GM20431 (cell line): ENCODE measurements around the gene PRRC1.

Source experiments
- in situ Hi-C: fragments of 300-500 bp; cut with MseI, MboI; formaldehyde crosslinking; loops from one replicate; pipeline ENCODE4 v1.15.0; 2020; ENCODE audit warnings: low sequenced_read_pairs; ENCODE audit not compliant: unreplicated experiment

The PRRC1 gene

GRCh38 chr5:127517480-127518318 lies at the start of gene PRRC1:
Gene PRRC1, plus strand, starts transcription at chr5:127517640. Its CDS starts 5,840 bp downstream, at chr5:127523480.
- in situ Hi-C loops = no loop called here

GRCh38 chr5:127471211-127471610 lies 46.2 kb upstream of the PRRC1 start:
- in situ Hi-C loops = no loop called here

GRCh38 chr5:127472700-127473099 lies 44.7 kb upstream of the PRRC1 start:
- in situ Hi-C loops = no loop called here

- in situ Hi-C loops = loop anchor here (25.0 kb wide), 2 partner anchors 199 to 849 kb away; partner anchors contain the start of gene MEGF10
Observed at GRCh38 chr5:127486471-127486870, 31.0 kb upstream of the PRRC1 start.

- in situ Hi-C loops = loop anchor here (25.0 kb wide), 2 partner anchors 206 to 856 kb away; partner anchors contain the start of gene MEGF10
Observed at GRCh38 chr5:127492854-127493738, 24.3 kb upstream of the PRRC1 start.

- in situ Hi-C loops = loop anchor here (25.0 kb wide), 2 partner anchors 211 to 861 kb away; partner anchors contain the start of gene MEGF10
Observed at GRCh38 chr5:127498548-127498947, 18.9 kb upstream of the PRRC1 start.

GRCh38 chr5:127505905-127506304 lies 11.5 kb upstream of the PRRC1 start:
- in situ Hi-C loops = no loop called here

GRCh38 chr5:127506616-127507015 lies 10.8 kb upstream of the PRRC1 start:
- in situ Hi-C loops = no loop called here

GRCh38 chr5:127508644-127509373 lies 8.6 kb upstream of the PRRC1 start:
- in situ Hi-C loops = no loop called here

GRCh38 chr5:127513408-127513970 lies 4.0 kb upstream of the PRRC1 start:
- in situ Hi-C loops = no loop called here

- in situ Hi-C loops = no loop called here
Observed at GRCh38 chr5:127514816-127515215, 2.6 kb upstream of the PRRC1 start.

GRCh38 chr5:127515693-127516440 lies 1.6 kb upstream of the PRRC1 start:
- in situ Hi-C loops = no loop called here

GRCh38 chr5:127517110-127517479 lies 345 bp upstream of the PRRC1 start:
- in situ Hi-C loops = no loop called here

GRCh38 chr5:127518319-127518621 lies 830 bp downstream of the PRRC1 start:
- in situ Hi-C loops = no loop called here

- in situ Hi-C loops = no loop called here
Observed at GRCh38 chr5:127519527-127519926, 2.1 kb downstream of the PRRC1 start.

- in situ Hi-C loops = no loop called here
Observed at GRCh38 chr5:127521138-127521770, 3.8 kb downstream of the PRRC1 start.

- in situ Hi-C loops = no loop called here
Observed at GRCh38 chr5:127525181-127525580, 7.7 kb downstream of the PRRC1 start.

GRCh38 chr5:127529904-127530682 lies 12.7 kb downstream of the PRRC1 start:
- in situ Hi-C loops = no loop called here
